ENCODE data around the gene EXOC3L4.

GRCh38 chr14:103099733-103100280 lies 5.3 kb downstream of the EXOC3L4 start:
- no peak for TF ChIP-seq CTCF (IDR thresholded peaks at IDR 0.05; ENCODE audit: low read depth, low read length)
- no peak for TF ChIP-seq EZH2phosphoT487 (IDR thresholded peaks at IDR 0.05; ENCODE audit: low read depth)

All from OCI-LY3 (cell line).